ENCODE data around the gene KDM2B. TPM values are rescaled to one million over a fixed set of nuclear protein-coding genes. Genes with fewer than 3 reads are reported as not detected.
"Not testable (repeated sequence)": the region's sequence is repeated elsewhere in the genome, so short reads cannot be mapped to it uniquely, and the experiment has no call there.

Gene KDM2B
- polyA plus RNA-seq, 3 donors, result 77.4 to 80.0 (median 79.4) TPM

DNA sequence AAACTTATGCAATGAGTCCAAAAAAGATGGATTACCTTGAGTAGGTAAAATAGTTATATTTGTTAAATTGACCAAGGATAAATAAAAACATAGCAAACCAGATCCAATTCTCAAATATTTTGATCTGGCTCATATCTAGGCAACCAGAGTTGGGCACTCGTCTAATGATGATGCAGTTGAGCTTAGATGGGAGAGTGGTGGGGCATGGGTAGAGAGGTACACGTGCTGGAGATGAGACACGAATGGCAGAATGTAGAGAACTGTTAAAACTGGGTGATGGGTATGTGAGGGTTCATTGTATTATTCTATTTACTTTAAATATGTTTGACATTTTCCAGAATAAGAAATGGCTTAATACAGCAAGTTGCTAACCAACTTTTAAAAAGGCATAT lies 188.5 kb downstream of the KDM2B start:
- DNase-seq, result no peak

DNA sequence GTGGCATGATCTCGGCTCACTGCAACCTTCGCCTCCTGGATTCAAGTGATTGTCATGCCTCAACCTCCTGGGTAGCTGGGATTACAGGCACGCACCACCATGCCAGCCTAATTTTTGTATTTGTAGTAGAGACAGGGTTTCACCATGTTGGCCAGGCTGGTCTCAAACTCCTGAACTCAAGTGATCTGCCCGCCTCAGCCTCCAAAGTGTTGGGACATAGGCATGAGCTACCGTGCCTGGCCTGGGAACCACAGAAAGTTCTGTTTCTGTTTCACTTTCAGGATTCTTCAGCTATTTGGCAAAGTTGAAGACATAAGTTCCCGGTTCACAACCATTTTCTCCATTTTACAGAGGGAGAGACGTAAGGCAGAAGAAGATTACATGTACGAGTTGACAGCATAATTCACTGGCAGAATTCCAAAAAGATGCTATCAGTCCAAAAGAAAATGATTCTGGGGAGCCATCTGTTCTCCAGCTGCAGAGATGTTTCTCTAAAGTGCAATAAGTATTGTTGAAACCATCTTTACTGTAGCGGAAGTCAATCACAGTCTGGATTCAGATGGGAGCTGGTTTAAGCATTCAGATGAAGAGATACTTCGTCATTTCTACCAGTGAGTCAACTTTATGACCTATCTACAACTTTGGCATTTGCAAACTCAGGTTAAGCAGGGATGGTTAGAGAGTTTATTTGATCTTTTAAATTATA lies 189.1 kb downstream of the KDM2B start:
- peak; percentile 24 for DNase-seq

DNA sequence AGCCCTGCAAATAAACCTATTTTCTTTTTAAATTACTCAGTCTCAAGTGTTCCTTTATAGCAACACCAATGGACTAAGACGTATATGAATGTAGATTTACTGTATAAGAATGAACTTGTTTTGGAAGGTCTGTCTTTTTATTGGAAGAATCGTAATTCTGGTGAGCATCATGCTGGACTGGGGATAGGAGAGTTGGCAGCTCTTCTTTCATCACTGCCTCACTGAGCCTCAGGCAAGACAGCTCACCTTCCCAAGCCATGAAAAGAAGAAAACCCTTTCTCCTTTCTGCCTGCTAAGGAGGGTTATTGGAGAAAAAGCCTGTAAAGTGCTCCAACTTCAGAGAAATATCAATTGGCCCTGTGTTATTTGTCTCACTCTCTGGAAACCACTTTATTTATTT lies 190.0 kb downstream of the KDM2B start:
- no peak for DNase-seq

DNA sequence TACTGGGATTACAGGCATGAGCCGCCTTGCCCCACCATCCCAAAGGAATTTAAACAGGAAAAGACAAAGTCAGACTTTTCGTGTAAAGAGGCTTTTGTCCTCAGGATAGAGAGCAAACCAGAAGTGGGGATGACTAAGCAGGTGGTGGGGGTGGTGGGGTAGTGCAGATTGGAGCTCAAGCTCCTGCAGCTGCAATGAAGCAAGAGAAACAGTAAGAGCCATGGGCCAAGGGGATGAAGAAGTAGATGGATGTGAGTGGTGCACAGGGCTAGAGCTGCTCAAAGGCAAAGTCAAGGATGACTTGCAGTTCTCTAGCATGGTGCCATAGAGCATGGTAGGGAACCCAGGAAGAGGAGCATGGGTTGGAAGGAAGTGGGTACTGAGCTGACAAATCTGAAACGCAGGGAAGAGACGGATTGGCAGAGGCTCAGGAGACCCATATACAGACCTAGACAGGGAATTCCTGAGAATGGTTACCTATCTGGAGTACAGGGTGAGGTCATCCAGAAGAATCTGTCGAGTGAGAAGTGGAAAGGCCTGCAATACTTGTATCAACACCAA lies 192.3 kb downstream of the KDM2B start:
- no peak for DNase-seq

DNA sequence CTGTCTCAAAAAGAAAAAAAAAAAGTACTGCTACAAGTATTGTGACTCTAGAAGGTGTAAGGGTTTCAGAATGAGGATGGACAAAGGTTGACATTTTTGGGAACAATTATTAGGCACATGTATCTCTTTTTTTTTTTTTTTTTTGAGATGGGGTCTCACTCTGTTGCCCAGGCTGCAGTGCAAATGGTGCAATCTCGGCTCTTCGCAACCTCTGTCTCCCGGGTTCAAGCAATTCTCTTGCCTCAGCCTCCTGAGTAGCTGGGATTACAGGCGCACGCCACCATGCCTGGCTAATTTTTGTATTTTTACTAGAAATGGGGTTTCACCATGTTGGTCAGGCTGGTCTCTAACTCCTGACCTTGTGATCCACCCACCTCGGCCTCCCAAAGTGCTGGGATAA lies 195.9 kb downstream of the KDM2B start:
- DNase-seq, result not testable (repeated sequence)

DNA sequence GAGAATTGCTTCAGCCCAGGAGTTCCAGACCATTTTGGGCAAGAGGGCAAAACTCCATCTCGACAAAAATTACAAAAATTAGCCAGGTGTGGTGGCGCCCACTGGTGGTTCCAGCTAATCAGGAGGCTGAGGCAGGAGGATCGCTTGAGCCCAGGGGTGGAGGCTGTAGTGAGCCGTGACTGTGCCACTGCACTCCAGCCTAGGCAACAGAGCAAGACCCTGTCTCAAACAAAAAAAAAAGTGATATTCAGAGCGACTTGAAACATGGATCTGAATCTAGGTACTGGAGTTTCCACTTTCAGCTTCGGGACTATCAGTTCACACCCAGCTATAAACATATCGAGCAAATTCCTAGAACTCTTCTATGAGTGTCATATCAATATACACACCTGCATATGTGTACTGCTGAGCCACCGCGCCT lies 197.2 kb downstream of the KDM2B start:
- DNase-seq, result no peak

DNA sequence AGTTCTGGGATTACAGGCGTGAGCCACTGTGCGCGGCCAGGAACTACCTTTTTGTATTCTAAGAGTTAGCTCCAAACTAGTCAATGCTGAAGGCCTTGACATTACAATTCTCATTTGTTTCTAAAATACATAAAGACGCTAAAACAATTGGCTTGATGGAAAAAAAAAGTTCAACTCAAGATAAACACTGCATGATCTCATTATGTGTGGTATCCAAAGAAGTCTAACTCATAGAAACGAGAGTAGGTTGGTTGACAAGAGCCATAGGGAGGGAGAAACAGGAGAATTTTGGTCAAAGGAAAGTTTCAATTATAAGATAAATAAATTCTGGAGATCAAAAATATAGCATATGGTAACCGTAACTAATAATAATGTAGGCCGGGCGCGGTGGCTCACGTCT lies 200.9 kb downstream of the KDM2B start:
- no peak for DNase-seq

Other genes with a start within 250 kb of the KDM2B start
- 100 to 1,000 TPM; 130 to 200 (median 171) TPM for gene ANAPC5, start 228.6 kb downstream of the KDM2B start, polyA plus RNA-seq (ENCODE audit: insufficient read length in 3 of 3)
- 10 to 100 TPM; 43.2 to 48.8 (median 45.0) TPM for gene RNF34, start 180.9 kb downstream of the KDM2B start, polyA plus RNA-seq (ENCODE audit: insufficient read length in 3 of 3)
- gene ORAI1, start 45.5 kb upstream of the KDM2B start, polyA plus RNA-seq (ENCODE audit: insufficient read length in 3 of 3), result 10 to 100 TPM; 13.7 to 17.2 (median 15.9) TPM
- 1 to 10 TPM; 1.8 to 2.5 (median 1.9) TPM for gene MORN3, start 88.6 kb upstream of the KDM2B start, polyA plus RNA-seq (ENCODE audit: insufficient read length in 3 of 3)
- gene TMEM120B, start 131.7 kb upstream of the KDM2B start, polyA plus RNA-seq (ENCODE audit: insufficient read length in 3 of 3), result 10 to 100 TPM; 10.4 to 16.8 (median 15.7) TPM
- 10 to 100 TPM; 12.3 to 13.2 (median 12.9) TPM for gene RHOF, start 212.7 kb upstream of the KDM2B start, polyA plus RNA-seq (ENCODE audit: insufficient read length in 3 of 3)
- gene SETD1B, start 223.0 kb upstream of the KDM2B start, polyA plus RNA-seq (ENCODE audit: insufficient read length in 3 of 3), result 10 to 100 TPM; 16.6 to 20.5 (median 17.9) TPM

All from renal pelvis (tissue), 4 donors.